Keratinocyte (primary cell): ENCODE results near the gene AP1S3. TPM values are rescaled to one million over a fixed set of nuclear protein-coding genes. Genes with fewer than 3 reads are reported as not detected.

Experiments
- DNase-seq: peaks from one replicate; pipeline ENCODE4 v3.0.0-alpha.2; 2011; ENCODE audit warnings: low read depth, missing footprints, low spot score
- FAIRE-seq: peaks from 2 replicates; lab custom pipeline; 2011; peaks lifted over from hg19 to GRCh38; lab: Jason Lieb, UNC
- H2AFZ ChIP-seq: 2 replicates; pipeline ENCODE4 v1.6.0; 2012; ENCODE audit warnings: low read length, control low read depth, inconsistent platforms; ENCODE audit not compliant: control insufficient read depth
- H3K27ac ChIP-seq: 2 replicates; pipeline ENCODE4 v1.5.1; 2011; ENCODE audit warnings: low read length; ENCODE audit not compliant: control insufficient read depth, insufficient read depth
- H3K27me3 ChIP-seq: 3 replicates; pipeline ENCODE4 v1.6.0; 2011; ENCODE audit warnings: low read length; ENCODE audit not compliant: control insufficient read depth, insufficient read depth; ENCODE audit errors: extremely low read depth
- H3K36me3 ChIP-seq, 2 experiments: 2 replicates in 1 of 2; 3 replicates in 1 of 2; pipeline ENCODE4 v1.5.1; 2011; ENCODE audit warnings: low read length in 2 of 2, mild to moderate bottlenecking in 1 of 2; ENCODE audit not compliant: control insufficient read depth in 2 of 2, insufficient read depth in 2 of 2; ENCODE audit errors: extremely low read depth in 1 of 2
- H3K4me1 ChIP-seq: 3 replicates; pipeline ENCODE4 v1.5.1; 2011; ENCODE audit warnings: low read length; ENCODE audit not compliant: control insufficient read depth, insufficient read depth; ENCODE audit errors: extremely low read depth
- H3K4me2 ChIP-seq: 3 replicates; pipeline ENCODE4 v1.6.0; 2011; ENCODE audit warnings: low read depth, low read length; ENCODE audit not compliant: control insufficient read depth, insufficient read depth; ENCODE audit errors: extremely low read depth
- H3K4me3 ChIP-seq, 3 experiments: fragments of 200-600 bp in 1 of 3; sonication (generic) in 1 of 3; 2 replicates in 2 of 3; 3 replicates in 1 of 3; pipeline ENCODE4 v1.5.1; 2011 to 2016; ENCODE audit warnings: low read length in 3 of 3, mild to moderate bottlenecking in 3 of 3, control low read depth in 2 of 3, inconsistent platforms in 1 of 3, low read depth in 1 of 3, mixed read lengths in 1 of 3, mixed run types in 1 of 3, moderate library complexity in 1 of 3; ENCODE audit not compliant: control insufficient read depth in 2 of 3, insufficient read depth in 2 of 3; ENCODE audit errors: extremely low read depth in 1 of 3
- H3K79me2 ChIP-seq: 2 replicates; pipeline ENCODE4 v1.6.0; 2012; ENCODE audit warnings: low read length; ENCODE audit not compliant: control insufficient read depth, insufficient read depth
- H3K9ac ChIP-seq: 3 replicates; pipeline ENCODE4 v1.6.0; 2011; ENCODE audit warnings: low read length; ENCODE audit not compliant: control insufficient read depth, insufficient read depth; ENCODE audit errors: extremely low read depth
- H3K9me1 ChIP-seq: 3 replicates; pipeline ENCODE4 v1.6.0; 2011; ENCODE audit warnings: low read length; ENCODE audit not compliant: control insufficient read depth, insufficient read depth; ENCODE audit errors: extremely low read depth
- H3K9me3 ChIP-seq: 2 replicates; pipeline ENCODE4 v1.5.1; 2012; ENCODE audit warnings: low read depth, low read length; ENCODE audit not compliant: control insufficient read depth
- H4K20me1 ChIP-seq: 3 replicates; pipeline ENCODE4 v1.6.0; 2011; ENCODE audit warnings: low read length; ENCODE audit not compliant: control insufficient read depth, insufficient read depth; ENCODE audit errors: extremely low read depth
- EZH2 ChIP-seq: IDR thresholded peaks from one replicate; pipeline ENCODE4 v1.6.1; 2012; ENCODE audit warnings: inconsistent platforms, mild to moderate bottlenecking, low read length, moderate library complexity
- dilution Hi-C: fragments of 300-500 bp; cut with MboI; formaldehyde crosslinking; loops from one replicate; pipeline ENCODE4 v1.7.0; 2020; ENCODE audit warnings: low sequenced_read_pairs; ENCODE audit not compliant: extremely low pct_ligation_motif_present
- polyA plus RNA-seq, 5 experiments: library from polyadenylated mRNA; depleted of rRNA in 3 of 5; stranded (reverse) in 3 of 5; stranded (forward) in 1 of 5; unstranded in 1 of 5; fragments of >200 nt; gene quantifications; 1 replicate in 1 of 5; 2 replicates in 3 of 5; 3 replicates in 1 of 5; pipeline versions ENCODE4 v1.2.1 to v1.2.3, GENCODE V29; 2011 to 2012; ENCODE audit warnings: missing spikeins in 2 of 5, low read depth in 1 of 5, low replicate concordance in 1 of 5
- TF ChIP-seq, protein P1 (sequence below), 3 experiments: IDR thresholded peaks in 1 of 3; conservative IDR thresholded peaks in 1 of 3; optimal IDR thresholded peaks in 1 of 3; 2 replicates in 2 of 3; 3 replicates in 1 of 3; pipeline versions ENCODE3 to v1.5.1; 2011; ENCODE audit warnings: low read length in 3 of 3, mild to moderate bottlenecking in 3 of 3, moderate library complexity in 2 of 3, control low read depth in 1 of 3, inconsistent platforms in 1 of 3; ENCODE audit not compliant: insufficient read depth in 2 of 3; ENCODE audit errors: extremely low read depth in 1 of 3

The AP1S3 gene
- polyA plus RNA-seq, 1 donor (not counting 4 experiments of a cell fraction or from before 2014, with no cell fraction given): 33.7 TPM

DNA sequence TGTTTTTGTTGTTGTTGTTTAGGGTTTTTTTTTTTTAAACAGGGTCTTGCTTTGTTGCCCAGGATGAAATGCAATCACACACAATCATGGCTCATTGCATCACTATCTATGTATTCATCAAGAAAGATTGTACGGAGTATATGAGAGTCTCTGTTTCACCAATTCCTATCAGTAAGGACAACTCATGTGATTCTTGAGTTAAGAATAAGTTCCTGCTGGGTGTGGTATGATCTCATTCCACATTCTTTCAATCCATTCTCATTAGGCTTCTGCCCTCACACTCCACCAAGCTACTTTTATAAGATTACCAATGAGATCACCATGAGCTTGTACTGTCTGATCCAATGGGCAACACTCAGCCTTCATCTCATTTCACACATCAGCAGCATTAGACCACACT, 9.1 kb upstream of the AP1S3 start:
- no peaks in the 10 kb centered on the region for H3K9me3 ChIP-seq
- no peak overlapping the region for H3K4me2 ChIP-seq
- FAIRE-seq (peak; percentile 84), DNase-seq (peak; percentile 69)
- dilution Hi-C loops: no loop called here
- H3K36me3 ChIP-seq: no peaks in the 10 kb centered on the region
- no peak overlapping the region for H3K4me3 ChIP-seq
- no peak for TF ChIP-seq EZH2
- H3K27ac ChIP-seq: peak overlapping the region; percentile 7
- no peak overlapping the region for H3K9ac ChIP-seq
- no peaks in the 10 kb centered on the region for H3K79me2 ChIP-seq
- H2AFZ ChIP-seq: no peak overlapping the region
- no peaks in the 10 kb centered on the region for H3K9me1 ChIP-seq
- H3K4me1 ChIP-seq: peaks cover 4% of the 10 kb centered on the region
- H4K20me1 ChIP-seq: no peaks in the 10 kb centered on the region
- no peaks in the 10 kb centered on the region for H3K27me3 ChIP-seq

DNA sequence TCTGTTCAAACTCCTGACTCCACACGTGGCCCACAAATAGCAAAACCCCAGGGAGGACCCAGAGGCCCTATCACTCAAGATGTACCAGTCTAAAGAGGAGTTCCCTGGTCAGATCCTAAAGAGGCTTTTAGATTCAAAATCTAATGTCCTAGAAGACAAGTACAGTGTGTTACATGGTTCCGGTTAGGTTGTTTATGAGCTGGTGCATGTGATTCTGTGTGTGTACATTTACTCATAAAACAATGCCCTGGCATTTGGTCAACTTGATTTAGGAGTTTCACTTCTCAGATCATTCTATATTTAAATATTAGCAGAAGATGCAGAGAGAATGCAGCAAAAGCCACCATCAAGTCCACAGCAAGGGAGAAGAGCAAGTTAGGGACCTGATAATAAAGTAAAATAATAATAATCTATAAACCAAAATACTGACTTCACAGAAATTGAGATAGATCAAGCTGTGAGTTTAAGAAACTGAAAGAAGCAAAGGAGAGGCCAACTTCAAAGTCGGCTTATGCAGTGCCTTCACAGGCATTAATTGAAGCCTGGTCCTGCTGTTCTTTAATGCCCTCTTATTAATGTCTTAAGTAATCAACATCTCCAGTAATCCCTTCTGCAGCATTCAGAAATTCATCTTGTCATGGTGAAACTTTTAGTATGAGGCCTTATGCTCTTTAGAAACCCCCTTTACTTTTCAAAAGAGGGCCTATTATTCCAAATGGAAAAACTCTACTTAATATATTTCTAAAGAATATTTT, 4.2 kb upstream of the AP1S3 start:
- Histone ChIP-seq H3K9me3 (no peaks in the 10 kb centered on the region), H3K27me3 (no peaks in the 10 kb centered on the region), H3K79me2 (peaks cover 4% of the 10 kb centered on the region), H3K36me3 (no peaks in the 10 kb centered on the region), H3K4me2 (no peak overlapping the region), H3K4me3 (no peak overlapping the region), H3K9ac (no peak overlapping the region), H3K9me1 (no peaks in the 10 kb centered on the region), H3K4me1 (peaks cover 8% of the 10 kb centered on the region), H2AFZ (no peak overlapping the region), H4K20me1 (no peaks in the 10 kb centered on the region), H3K27ac (no peak overlapping the region)
- DNase-seq (no peak), FAIRE-seq (no peak)
- dilution Hi-C loops: no loop called here
- TF ChIP-seq EZH2: no peak
- TF ChIP-seq, protein P1, sequence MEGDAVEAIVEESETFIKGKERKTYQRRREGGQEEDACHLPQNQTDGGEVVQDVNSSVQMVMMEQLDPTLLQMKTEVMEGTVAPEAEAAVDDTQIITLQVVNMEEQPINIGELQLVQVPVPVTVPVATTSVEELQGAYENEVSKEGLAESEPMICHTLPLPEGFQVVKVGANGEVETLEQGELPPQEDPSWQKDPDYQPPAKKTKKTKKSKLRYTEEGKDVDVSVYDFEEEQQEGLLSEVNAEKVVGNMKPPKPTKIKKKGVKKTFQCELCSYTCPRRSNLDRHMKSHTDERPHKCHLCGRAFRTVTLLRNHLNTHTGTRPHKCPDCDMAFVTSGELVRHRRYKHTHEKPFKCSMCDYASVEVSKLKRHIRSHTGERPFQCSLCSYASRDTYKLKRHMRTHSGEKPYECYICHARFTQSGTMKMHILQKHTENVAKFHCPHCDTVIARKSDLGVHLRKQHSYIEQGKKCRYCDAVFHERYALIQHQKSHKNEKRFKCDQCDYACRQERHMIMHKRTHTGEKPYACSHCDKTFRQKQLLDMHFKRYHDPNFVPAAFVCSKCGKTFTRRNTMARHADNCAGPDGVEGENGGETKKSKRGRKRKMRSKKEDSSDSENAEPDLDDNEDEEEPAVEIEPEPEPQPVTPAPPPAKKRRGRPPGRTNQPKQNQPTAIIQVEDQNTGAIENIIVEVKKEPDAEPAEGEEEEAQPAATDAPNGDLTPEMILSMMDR (optimal IDR thresholded peaks at IDR 0.05 in 1 of 3, IDR thresholded peaks at IDR 0.05 in 1 of 3, conservative IDR thresholded peaks at IDR 0.05 in 1 of 3; ENCODE audit: extremely low read depth in 1 of 3, insufficient read depth in 2 of 3, low read length in 3 of 3): no peak
